Measurements from ENCODE around the gene GHRHR.

DNA sequence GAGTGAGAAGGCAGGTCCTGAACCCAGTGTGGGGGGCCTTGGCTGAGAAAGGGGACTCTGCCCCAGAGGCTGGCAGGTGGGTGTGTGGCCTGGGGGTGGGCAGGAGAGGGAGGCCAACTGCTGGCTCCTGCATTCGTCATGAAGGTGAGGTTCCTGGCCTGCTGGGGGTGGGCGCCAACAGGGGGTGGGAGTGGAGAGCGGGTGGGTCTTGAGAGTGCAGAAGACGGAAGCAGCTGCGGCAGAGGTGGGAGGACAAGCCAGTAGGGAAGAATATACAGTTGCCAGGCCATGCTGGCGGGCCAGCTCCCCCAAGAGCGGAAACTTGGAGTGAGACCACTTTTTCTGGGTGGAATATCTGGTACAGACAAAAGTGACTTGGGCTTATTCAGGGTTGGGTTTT, 23.4 kb downstream of the GHRHR start:
- TF ChIP-seq, protein P1, sequence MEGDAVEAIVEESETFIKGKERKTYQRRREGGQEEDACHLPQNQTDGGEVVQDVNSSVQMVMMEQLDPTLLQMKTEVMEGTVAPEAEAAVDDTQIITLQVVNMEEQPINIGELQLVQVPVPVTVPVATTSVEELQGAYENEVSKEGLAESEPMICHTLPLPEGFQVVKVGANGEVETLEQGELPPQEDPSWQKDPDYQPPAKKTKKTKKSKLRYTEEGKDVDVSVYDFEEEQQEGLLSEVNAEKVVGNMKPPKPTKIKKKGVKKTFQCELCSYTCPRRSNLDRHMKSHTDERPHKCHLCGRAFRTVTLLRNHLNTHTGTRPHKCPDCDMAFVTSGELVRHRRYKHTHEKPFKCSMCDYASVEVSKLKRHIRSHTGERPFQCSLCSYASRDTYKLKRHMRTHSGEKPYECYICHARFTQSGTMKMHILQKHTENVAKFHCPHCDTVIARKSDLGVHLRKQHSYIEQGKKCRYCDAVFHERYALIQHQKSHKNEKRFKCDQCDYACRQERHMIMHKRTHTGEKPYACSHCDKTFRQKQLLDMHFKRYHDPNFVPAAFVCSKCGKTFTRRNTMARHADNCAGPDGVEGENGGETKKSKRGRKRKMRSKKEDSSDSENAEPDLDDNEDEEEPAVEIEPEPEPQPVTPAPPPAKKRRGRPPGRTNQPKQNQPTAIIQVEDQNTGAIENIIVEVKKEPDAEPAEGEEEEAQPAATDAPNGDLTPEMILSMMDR (IDR thresholded peaks at IDR 0.05), result no peak
- no peak for TF ChIP-seq POLR2A (IDR thresholded peaks at IDR 0.05)
